Peyer's patch (tissue), 4 donors: ENCODE data around the gene ITSN1. TPM values are rescaled to one million over a fixed set of nuclear protein-coding genes. Genes with fewer than 3 reads are reported as not detected.

Experiments used
- DNase-seq, 3 donors: peaks; one replicate each; pipeline ENCODE4 v3.0.0-alpha.2; 2017 to 2019
- H3K27ac ChIP-seq, 4 donors: fragments of 200-600 bp; sonication (generic); one replicate each; pipeline ENCODE4 v1.5.1; 2016 to 2019
- H3K27me3 ChIP-seq, 2 donors: fragments of 200-600 bp; sonication (generic); one replicate each; pipeline ENCODE4 v1.5.1; 2019
- H3K36me3 ChIP-seq, 3 donors: fragments of 200-600 bp; sonication (generic); one replicate each; pipeline ENCODE4 v1.5.1; 2016 to 2019
- H3K4me1 ChIP-seq, 4 donors: fragments of 200-600 bp; sonication (generic); one replicate each; pipeline ENCODE4 v1.5.1; 2016 to 2019
- H3K4me3 ChIP-seq, 4 donors: fragments of 200-600 bp; sonication (generic); 1 replicate in 3 of 4; 2 replicates in 1 of 4; pipeline ENCODE4 v1.5.1; 2016 to 2019; ENCODE audit warnings: mild to moderate bottlenecking in 1 of 4
- H3K9me3 ChIP-seq, 4 donors: fragments of 200-600 bp; sonication (generic); one replicate each; pipeline ENCODE4 v1.5.1; 2016 to 2019; ENCODE audit warnings: mild to moderate bottlenecking in 1 of 4
- POLR2A ChIP-seq, 2 donors: fragments of 450-650 bp; IDR thresholded peaks; one replicate each; pipeline ENCODE4 v1.5.1; 2017; ENCODE audit warnings: antibody characterized with exemption in 2 of 2, mild to moderate bottlenecking in 2 of 2, moderate library complexity in 2 of 2
- total RNA-seq, 4 donors: library from RNA; depleted of rRNA; stranded (reverse); fragments of >200 nt; gene quantifications; one replicate each; pipeline ENCODE4 v1.1.0, GENCODE V29; 2016
- TF ChIP-seq, protein P1 (sequence below), 6 experiments: fragments of 450-650 bp in 4 of 6; fragments of 200-600 bp in 2 of 6; sonication (generic) in 1 of 6; IDR thresholded peaks; one replicate each; pipeline ENCODE4 v1.5.1; 2017 to 2019; ENCODE audit warnings: antibody characterized with exemption in 6 of 6, mild to moderate bottlenecking in 3 of 6, moderate library complexity in 1 of 6

ITSN1 gene
- total RNA-seq, 4 donors from 2014 or later, result 41.0 to 56.9 (median 49.5) TPM

DNA sequence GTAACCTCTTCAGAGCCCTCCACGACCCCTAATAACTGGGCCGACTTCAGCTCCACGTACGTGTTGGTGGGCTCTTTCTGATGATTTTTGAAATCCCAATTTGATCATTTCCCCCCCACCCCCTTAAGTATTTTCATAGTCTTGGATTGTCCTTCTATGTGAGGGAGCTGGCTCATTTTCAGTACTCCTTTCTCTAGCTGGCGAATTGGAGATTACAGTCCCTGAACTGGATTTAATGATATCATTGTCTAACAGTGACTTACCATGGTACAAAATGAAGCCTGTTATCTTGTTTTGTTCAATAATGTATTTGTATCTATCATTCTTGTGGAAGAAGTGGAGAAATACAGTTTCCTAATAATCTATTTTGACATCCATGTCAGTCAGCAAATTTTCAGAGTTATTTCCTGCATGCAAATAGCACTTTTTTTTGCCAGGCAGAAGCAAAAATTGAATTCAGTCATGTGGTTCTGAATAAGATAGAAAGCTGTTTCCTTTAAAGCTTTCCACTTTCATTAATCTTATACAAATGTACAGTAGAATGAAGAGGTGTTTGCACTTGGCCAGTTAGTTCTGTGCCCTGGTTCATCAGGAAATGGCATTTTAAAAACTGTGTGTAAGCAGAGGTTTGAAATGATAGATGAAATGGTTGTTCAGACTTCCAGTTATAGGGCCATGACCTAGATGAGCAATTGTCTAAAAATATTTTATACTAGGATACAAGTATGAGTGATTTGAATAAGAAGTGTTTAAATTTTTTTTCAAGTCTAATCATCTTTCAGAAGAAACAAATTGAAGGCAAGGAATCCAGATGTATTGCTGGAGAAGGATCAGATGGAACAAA lies 169.1 kb downstream of the ITSN1 start:
- no peaks in the 10 kb centered on the region for H3K27me3 ChIP-seq
- H3K4me3 ChIP-seq, result no peak overlapping the region
- H3K27ac ChIP-seq, result peak overlapping the region in 2 of 4 donors; percentile 23 to 46
- no peak for TF ChIP-seq POLR2A (IDR thresholded peaks at IDR 0.05)
- TF ChIP-seq, protein P1, sequence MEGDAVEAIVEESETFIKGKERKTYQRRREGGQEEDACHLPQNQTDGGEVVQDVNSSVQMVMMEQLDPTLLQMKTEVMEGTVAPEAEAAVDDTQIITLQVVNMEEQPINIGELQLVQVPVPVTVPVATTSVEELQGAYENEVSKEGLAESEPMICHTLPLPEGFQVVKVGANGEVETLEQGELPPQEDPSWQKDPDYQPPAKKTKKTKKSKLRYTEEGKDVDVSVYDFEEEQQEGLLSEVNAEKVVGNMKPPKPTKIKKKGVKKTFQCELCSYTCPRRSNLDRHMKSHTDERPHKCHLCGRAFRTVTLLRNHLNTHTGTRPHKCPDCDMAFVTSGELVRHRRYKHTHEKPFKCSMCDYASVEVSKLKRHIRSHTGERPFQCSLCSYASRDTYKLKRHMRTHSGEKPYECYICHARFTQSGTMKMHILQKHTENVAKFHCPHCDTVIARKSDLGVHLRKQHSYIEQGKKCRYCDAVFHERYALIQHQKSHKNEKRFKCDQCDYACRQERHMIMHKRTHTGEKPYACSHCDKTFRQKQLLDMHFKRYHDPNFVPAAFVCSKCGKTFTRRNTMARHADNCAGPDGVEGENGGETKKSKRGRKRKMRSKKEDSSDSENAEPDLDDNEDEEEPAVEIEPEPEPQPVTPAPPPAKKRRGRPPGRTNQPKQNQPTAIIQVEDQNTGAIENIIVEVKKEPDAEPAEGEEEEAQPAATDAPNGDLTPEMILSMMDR (IDR thresholded peaks at IDR 0.05), result no peak
- no peaks in the 10 kb centered on the region for H3K9me3 ChIP-seq
- no peak for DNase-seq
- H3K4me1 ChIP-seq, result peaks cover 0 to 7% (median 0%) of the 10 kb centered on the region in 4 donors
- H3K36me3 ChIP-seq, result peaks cover 0 to 22% (median 0%) of the 10 kb centered on the region in 3 donors

DNA sequence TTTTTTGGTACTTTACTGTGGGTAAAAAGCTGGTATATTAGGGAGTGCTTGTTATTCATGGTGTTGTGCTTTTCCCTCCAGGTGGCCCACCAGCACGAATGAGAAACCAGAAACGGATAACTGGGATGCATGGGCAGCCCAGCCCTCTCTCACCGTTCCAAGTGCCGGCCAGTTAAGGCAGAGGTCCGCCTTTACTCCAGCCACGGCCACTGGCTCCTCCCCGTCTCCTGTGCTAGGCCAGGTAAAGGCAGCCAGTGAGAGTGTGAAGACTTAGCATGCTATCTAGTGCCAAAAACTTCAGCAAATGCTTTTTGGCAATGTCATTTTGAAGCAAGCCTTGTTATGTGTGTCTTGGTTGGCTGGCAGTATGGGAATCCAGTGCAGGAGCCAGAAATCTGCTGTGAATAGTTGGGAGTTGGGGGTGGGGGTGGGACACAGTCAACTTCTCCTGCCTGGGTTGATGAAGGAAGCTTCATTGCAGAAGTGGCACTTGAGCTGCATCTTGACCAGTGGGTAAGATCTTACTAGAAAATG lies 171.6 kb downstream of the ITSN1 start:
- DNase-seq, result no peak
- Histone ChIP-seq H3K36me3 (peaks cover 0 to 27% (median 0%) of the 10 kb centered on the region in 3 donors), H3K9me3 (no peaks in the 10 kb centered on the region), H3K27ac (no peak overlapping the region), H3K27me3 (no peaks in the 10 kb centered on the region), H3K4me3 (no peak overlapping the region), H3K4me1 (peaks cover 0 to 7% (median 0%) of the 10 kb centered on the region in 4 donors)
- no peak for TF ChIP-seq POLR2A (IDR thresholded peaks at IDR 0.05)
- TF ChIP-seq, protein P1 (IDR thresholded peaks at IDR 0.05), result no peak

GRCh38 chr21:33815143-33815707 lies 172.9 kb downstream of the ITSN1 start:
- H3K36me3 ChIP-seq, result peaks cover 0 to 34% (median 0%) of the 10 kb centered on the region in 3 donors
- H3K9me3 ChIP-seq, result no peaks in the 10 kb centered on the region

DNA sequence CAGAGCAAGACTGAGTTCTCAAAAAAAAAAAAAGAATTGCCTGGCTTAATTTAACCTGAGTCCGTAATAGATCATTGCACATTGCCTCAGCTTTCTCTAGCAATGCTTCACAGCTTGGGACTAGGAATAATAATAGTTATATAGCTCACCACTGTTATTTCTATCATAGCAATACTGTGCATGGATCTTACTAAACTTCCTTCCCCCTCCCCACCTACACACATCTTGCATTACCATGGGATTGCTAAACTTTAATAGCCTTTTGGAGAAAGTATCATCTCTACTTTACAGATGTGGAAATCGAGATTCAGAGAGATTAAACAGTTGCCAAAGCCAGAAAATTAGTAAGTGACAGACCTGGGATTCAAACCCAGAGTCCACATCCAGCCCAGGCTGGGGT lies 173.9 kb downstream of the ITSN1 start:
- peaks cover 0 to 34% (median 0%) of the 10 kb centered on the region in 3 donors for H3K36me3 ChIP-seq

More at GRCh38 chr21:33815143-33815707, 172.9 kb downstream of the ITSN1 start:
- Histone ChIP-seq H3K4me3 (no peak overlapping the region), H3K27me3 (no peaks in the 10 kb centered on the region), H3K27ac (no peak overlapping the region), H3K4me1 (peaks cover 0 to 7% (median 0%) of the 10 kb centered on the region in 4 donors)
- TF ChIP-seq, protein P1 (IDR thresholded peaks at IDR 0.05), result no peak
- TF ChIP-seq POLR2A (IDR thresholded peaks at IDR 0.05), result no peak
- DNase-seq, result no peak

DNA sequence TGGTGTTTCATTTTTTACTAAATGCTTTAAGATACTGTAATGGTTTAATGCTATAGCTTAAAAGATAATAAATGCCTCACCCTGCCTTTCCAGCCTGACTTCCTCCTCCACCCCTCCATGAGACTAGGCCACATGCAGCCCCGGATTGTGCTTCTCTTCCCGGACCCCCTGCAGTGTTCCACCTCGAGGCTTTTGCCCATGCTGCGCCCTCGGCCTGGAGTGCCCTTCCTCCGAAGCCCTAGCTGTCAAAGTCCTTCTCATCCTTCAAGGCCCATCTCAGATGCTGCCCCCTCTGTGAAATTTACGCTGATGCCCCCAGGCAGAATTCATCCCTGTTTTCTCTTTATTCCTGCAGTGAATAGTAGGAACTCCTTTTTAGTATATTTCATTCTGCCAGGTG lies 174.8 kb downstream of the ITSN1 start:
- Histone ChIP-seq H3K9me3 (no peaks in the 10 kb centered on the region), H3K36me3 (peaks cover 0 to 34% (median 0%) of the 10 kb centered on the region in 3 donors), H3K4me1 (no peaks in the 10 kb centered on the region), H3K27me3 (no peaks in the 10 kb centered on the region), H3K4me3 (no peak overlapping the region), H3K27ac (no peak overlapping the region)
- TF ChIP-seq, protein P1 (IDR thresholded peaks at IDR 0.05), result no peak
- TF ChIP-seq POLR2A (IDR thresholded peaks at IDR 0.05), result no peak
- no peak for DNase-seq

More for the DNA sequence above, 173.9 kb downstream of the ITSN1 start:
- TF ChIP-seq, protein P1 (IDR thresholded peaks at IDR 0.05), result no peak
- no peak for TF ChIP-seq POLR2A (IDR thresholded peaks at IDR 0.05)
- no peaks in the 10 kb centered on the region for H3K4me1 ChIP-seq
- no peak overlapping the region for H3K4me3 ChIP-seq
- H3K27me3 ChIP-seq, result no peaks in the 10 kb centered on the region
- H3K9me3 ChIP-seq, result no peaks in the 10 kb centered on the region
- DNase-seq, result no peak
- H3K27ac ChIP-seq, result no peak overlapping the region
